Natural killer cell (primary cell): ENCODE measurements around the gene SPC24. TPM values are rescaled to one million over a fixed set of nuclear protein-coding genes. Genes with fewer than 3 reads are reported as not detected.
"Not testable (repeated sequence)": the region's sequence is repeated elsewhere in the genome, so short reads cannot be mapped to it uniquely, and the experiment has no call there.

ENCODE experiments used
- ATAC-seq, 3 donors: fragments of 150-1000 bp in 2 of 3; fragments of 200-7000 bp in 1 of 3; cut with Tn5 transposase; 1 replicate in 1 of 3; 2 replicates in 2 of 3; pipeline ENCODE4 v1.10.0; 2021; ENCODE audit warnings: mild to moderate bottlenecking in 2 of 3, moderate library complexity in 2 of 3
- DNase-seq, 2 donors: peaks; one replicate each; pipeline versions ENCODE4 v3.0.0 to v3.0.0-alpha.2; 2013 to 2021; ENCODE audit warnings: mixed read lengths in 1 of 2
- H3K27ac ChIP-seq: one replicate; pipeline ENCODE4 v1.5.1; 2013; ENCODE audit warnings: mild to moderate bottlenecking, low read length
- H3K27me3 ChIP-seq: one replicate; pipeline ENCODE4 v1.6.1; 2013; ENCODE audit warnings: low read length; ENCODE audit not compliant: control insufficient read depth, insufficient read depth
- H3K36me3 ChIP-seq: one replicate; pipeline ENCODE4 v1.6.1; 2013; ENCODE audit warnings: low read length; ENCODE audit not compliant: control insufficient read depth, insufficient read depth
- H3K4me1 ChIP-seq: one replicate; pipeline ENCODE4 v1.6.1; 2013; ENCODE audit warnings: low read length; ENCODE audit not compliant: control insufficient read depth, insufficient read depth
- H3K4me3 ChIP-seq: one replicate; pipeline ENCODE4 v1.5.1; 2013; ENCODE audit warnings: low read length
- H3K9me3 ChIP-seq: one replicate; pipeline ENCODE4 v1.6.1; 2013; ENCODE audit warnings: low read length; ENCODE audit not compliant: control insufficient read depth, insufficient read depth
- H3K27ac Mint-ChIP-seq, 2 donors: one replicate each; pipeline ENCODE4 v1.8.0; 2022; ENCODE audit warnings: mild to moderate bottlenecking in 2 of 2, mixed read lengths in 2 of 2, moderate library complexity in 1 of 2
- H3K27me3 Mint-ChIP-seq, 2 donors: one replicate each; pipeline ENCODE4 v1.8.0; 2022; ENCODE audit warnings: low read depth in 2 of 2, mixed read lengths in 2 of 2
- H3K36me3 Mint-ChIP-seq: one replicate; pipeline ENCODE4 v1.8.0; 2022; ENCODE audit warnings: mixed read lengths
- H3K4me1 Mint-ChIP-seq, 2 donors: one replicate each; pipeline ENCODE4 v1.8.0; 2022; ENCODE audit warnings: mixed read lengths in 2 of 2
- H3K4me3 Mint-ChIP-seq: one replicate; pipeline ENCODE4 v1.8.0; 2022; ENCODE audit warnings: mild to moderate bottlenecking, moderate library complexity, mixed read lengths
- H3K9me3 Mint-ChIP-seq, 2 donors: one replicate each; pipeline ENCODE4 v1.8.0; 2022; ENCODE audit warnings: mixed read lengths in 2 of 2
- WGBS: methylation state at CpG from one replicate; pipeline ENCODE4 v1.1.7; 2013; ENCODE audit warnings: missing lambda C conversion rate; ENCODE audit not compliant: insufficient coverage; 5-methylcytosine and 5-hydroxymethylcytosine counted together
- intact Hi-C: fragments of 100-400 bp; cut with micrococcal nuclease; formaldehyde crosslinking; loops from one replicate; pipeline ENCODE4 v1.14.2; 2022
- total RNA-seq, 4 donors: library from RNA; stranded (reverse); fragments of 120-200 nt in 1 of 4; gene quantifications; one replicate each; pipeline versions ENCODE4 v1.2.3 to v1.2.4, GENCODE V29; 2013 to 2022
- TF ChIP-seq, protein P1 (sequence below): fragments of 200-600 bp; IDR thresholded peaks from one replicate; pipeline ENCODE4 v1.8.0; 2022; ENCODE audit warnings: antibody characterized with exemption

The SPC24 gene
- total RNA-seq, 3 donors from 2014 or later (not counting 1 experiment from before 2014, with no cell fraction given) = 1.7 to 6.1 (median 4.1) TPM

DNA sequence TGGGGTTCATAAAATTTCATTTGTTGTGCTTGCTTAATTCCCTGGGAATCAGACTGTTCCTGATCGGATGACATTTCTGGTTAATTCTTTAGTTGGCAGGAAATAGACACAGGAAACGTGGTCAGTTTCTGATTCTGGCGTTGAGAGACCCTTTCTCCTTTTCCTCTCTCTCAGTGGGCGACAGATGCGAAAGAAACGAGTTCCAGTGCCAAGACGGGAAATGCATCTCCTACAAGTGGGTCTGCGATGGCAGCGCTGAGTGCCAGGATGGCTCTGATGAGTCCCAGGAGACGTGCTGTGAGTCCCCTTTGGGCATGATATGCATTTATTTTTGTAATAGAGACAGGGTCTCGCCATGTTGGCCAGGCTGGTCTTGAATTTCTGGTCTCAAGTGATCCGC, 55.5 kb downstream of the SPC24 start:
- Histone ChIP-seq H3K9me3 (no peaks in the 10 kb centered on the region), H3K4me3 (no peak overlapping the region), H3K27me3 (no peaks in the 10 kb centered on the region), H3K36me3 (peaks cover 22% of the 10 kb centered on the region), H3K27ac (no peak overlapping the region), H3K4me1 (peaks cover 32% of the 10 kb centered on the region)
- DNase-seq = no peak
- Mint-ChIP-seq H3K27me3 (no peaks in the 10 kb centered on the region), H3K4me3 (peak overlapping the region; percentile 31), H3K4me1 (peaks cover 24% of the 10 kb centered on the region in 2 donors), H3K27ac (peak overlapping the region; percentile 78 to 97), H3K36me3 (no peaks in the 10 kb centered on the region), H3K9me3 (peaks cover 0 to 3% of the 10 kb centered on the region in 2 donors)
- ATAC-seq = no peak
- WGBS = 79% methylated on average over 12 of the region's 12 CpGs
- intact Hi-C loops = no loop called here
- TF ChIP-seq, protein P1, sequence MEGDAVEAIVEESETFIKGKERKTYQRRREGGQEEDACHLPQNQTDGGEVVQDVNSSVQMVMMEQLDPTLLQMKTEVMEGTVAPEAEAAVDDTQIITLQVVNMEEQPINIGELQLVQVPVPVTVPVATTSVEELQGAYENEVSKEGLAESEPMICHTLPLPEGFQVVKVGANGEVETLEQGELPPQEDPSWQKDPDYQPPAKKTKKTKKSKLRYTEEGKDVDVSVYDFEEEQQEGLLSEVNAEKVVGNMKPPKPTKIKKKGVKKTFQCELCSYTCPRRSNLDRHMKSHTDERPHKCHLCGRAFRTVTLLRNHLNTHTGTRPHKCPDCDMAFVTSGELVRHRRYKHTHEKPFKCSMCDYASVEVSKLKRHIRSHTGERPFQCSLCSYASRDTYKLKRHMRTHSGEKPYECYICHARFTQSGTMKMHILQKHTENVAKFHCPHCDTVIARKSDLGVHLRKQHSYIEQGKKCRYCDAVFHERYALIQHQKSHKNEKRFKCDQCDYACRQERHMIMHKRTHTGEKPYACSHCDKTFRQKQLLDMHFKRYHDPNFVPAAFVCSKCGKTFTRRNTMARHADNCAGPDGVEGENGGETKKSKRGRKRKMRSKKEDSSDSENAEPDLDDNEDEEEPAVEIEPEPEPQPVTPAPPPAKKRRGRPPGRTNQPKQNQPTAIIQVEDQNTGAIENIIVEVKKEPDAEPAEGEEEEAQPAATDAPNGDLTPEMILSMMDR = no peak

DNA sequence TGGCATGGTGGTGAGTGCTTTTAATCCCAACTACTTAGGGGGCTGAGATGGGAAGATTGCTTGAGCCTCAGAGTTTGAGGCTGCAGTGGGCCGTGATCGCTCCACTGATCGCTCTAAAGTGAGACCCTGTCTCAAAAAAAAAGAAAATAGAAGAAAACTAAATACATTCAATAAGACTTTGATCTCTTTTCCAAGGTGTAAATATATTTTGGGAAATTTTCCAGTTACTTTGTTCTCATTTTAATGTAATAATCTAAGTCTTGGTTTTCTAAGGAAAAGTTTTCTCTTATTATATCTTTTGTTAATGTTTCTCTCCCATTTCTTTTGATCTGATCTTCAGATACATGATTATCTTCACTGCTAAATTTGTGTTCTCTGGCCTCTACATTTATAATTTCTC, 56.7 kb downstream of the SPC24 start:
- Histone ChIP-seq H3K4me1 (peaks cover 43% of the 10 kb centered on the region), H3K4me3 (no peak overlapping the region), H3K27ac (no peak overlapping the region), H3K36me3 (peaks cover 17% of the 10 kb centered on the region), H3K9me3 (no peaks in the 10 kb centered on the region), H3K27me3 (no peaks in the 10 kb centered on the region)
- no CpG with 5 or more reads among the region's 3 CpGs for WGBS
- ATAC-seq (no peak), DNase-seq (no peak)
- Mint-ChIP-seq H3K4me3 (peak overlapping the region; percentile 10), H3K9me3 (peaks cover 0 to 3% of the 10 kb centered on the region in 2 donors), H3K27ac (peak overlapping the region; percentile 78 to 97), H3K36me3 (no peaks in the 10 kb centered on the region), H3K27me3 (no peaks in the 10 kb centered on the region), H3K4me1 (peaks cover 32% of the 10 kb centered on the region in 2 donors)
- intact Hi-C loops = loop anchor here (2.0 kb wide), 1 partner anchor 62 kb away; no protein-coding TSS in a partner anchor
- TF ChIP-seq, protein P1 = no peak

DNA sequence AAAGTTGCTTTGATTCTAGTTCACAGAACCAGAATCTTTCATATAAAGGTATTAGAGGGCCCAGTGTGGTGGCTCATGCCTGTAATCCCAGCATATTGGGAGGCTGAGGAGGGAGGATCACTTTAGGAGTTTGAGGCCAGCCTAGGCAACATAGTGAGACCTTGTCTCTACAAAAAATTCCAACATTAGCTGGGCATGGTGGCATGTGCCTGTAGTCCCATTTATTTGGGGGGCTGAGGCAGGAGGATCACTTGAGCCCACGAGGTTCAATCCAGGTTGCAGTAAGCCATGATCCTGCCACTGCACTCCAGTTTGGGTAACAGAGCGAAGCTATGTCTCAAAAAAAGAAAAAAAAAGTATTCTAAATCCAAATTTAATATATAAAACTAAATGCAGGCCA, 57.3 kb downstream of the SPC24 start:
- 100% methylated on average over 1 of the region's 2 CpGs for WGBS
- TF ChIP-seq, protein P1 = no peak
- Histone ChIP-seq H3K4me1 (peaks cover 48% of the 10 kb centered on the region), H3K9me3 (no peaks in the 10 kb centered on the region), H3K27ac (peak overlapping the region; percentile 2), H3K36me3 (peaks cover 14% of the 10 kb centered on the region), H3K4me3 (no peak overlapping the region), H3K27me3 (no peaks in the 10 kb centered on the region)
- intact Hi-C loops = loop anchor here (2.0 kb wide), 1 partner anchor 62 kb away; no protein-coding TSS in a partner anchor
- Mint-ChIP-seq H3K27me3 (no peaks in the 10 kb centered on the region), H3K27ac (peak overlapping the region; percentile 91 to 97), H3K4me3 (no peak overlapping the region), H3K4me1 (peaks cover 32 to 34% of the 10 kb centered on the region in 2 donors), H3K36me3 (no peaks in the 10 kb centered on the region), H3K9me3 (peaks cover 0 to 3% of the 10 kb centered on the region in 2 donors)
- ATAC-seq = no peak
- no peak for DNase-seq

DNA sequence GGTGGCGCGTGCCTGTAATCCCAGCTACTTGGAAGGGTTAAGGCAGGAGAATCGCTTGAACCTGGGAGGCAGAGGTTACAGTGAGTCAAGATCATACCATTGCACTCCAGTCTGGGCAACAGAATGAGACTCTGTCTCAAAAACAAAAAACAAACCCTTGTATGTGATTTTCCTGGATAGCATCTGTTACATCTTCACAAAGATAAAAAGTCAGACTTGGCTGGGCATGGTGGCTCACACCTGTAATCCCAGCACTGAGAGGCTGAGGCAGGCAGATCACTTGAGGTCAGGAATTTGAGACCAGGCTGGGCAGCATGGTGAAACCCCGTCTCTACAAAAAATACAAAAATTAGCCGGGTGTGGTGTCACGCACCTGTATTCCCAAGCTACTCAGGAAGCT, 58.2 kb downstream of the SPC24 start:
- H3K4me3 ChIP-seq, H3K27me3 ChIP-seq, ATAC-seq, H3K9me3 ChIP-seq, H3K27me3 Mint-ChIP-seq, H3K9me3 Mint-ChIP-seq, DNase-seq, intact Hi-C loops, H3K36me3 ChIP-seq, H3K4me3 Mint-ChIP-seq, H3K36me3 Mint-ChIP-seq: not testable (repeated sequence)
- H3K27ac Mint-ChIP-seq = peak overlapping the region; percentile 91 to 97
- H3K4me1 Mint-ChIP-seq = peaks cover 32 to 44% of the 10 kb centered on the region in 2 donors
- Histone ChIP-seq H3K27ac (peak overlapping the region; percentile 10), H3K4me1 (peaks cover 57% of the 10 kb centered on the region)
- WGBS = 96% methylated on average over 6 of the region's 6 CpGs
